NB4 (cell line): Measurements from ENCODE around the gene PDCD1.

Source experiments
- DNase-seq: peaks from one replicate; pipeline ENCODE4 v3.0.0; 2010; ENCODE audit warnings: low read depth
- H3K4me3 ChIP-seq: one replicate; pipeline ENCODE4 v1.5.1; 2011; ENCODE audit warnings: mild to moderate bottlenecking, low read depth, low read length, moderate library complexity
- CTCF ChIP-seq: IDR thresholded peaks from one replicate; pipeline ENCODE4 v1.5.1; 2012; ENCODE audit warnings: low read depth, low read length
- MYC ChIP-seq: IDR thresholded peaks from 2 replicates; pipeline ENCODE4 v1.6.1; 2011; ENCODE audit warnings: low read depth, low read length
- POLR2A ChIP-seq: IDR thresholded peaks from 2 replicates; pipeline ENCODE4 v1.6.1; 2011; ENCODE audit warnings: mild to moderate bottlenecking; ENCODE audit not compliant: insufficient read length; ENCODE audit errors: extremely low read depth
- TF ChIP-seq, protein P1 (sequence below): IDR thresholded peaks from 2 replicates; pipeline ENCODE4 v1.6.1; 2011; ENCODE audit warnings: low read depth, low read length

The PDCD1 gene

DNA sequence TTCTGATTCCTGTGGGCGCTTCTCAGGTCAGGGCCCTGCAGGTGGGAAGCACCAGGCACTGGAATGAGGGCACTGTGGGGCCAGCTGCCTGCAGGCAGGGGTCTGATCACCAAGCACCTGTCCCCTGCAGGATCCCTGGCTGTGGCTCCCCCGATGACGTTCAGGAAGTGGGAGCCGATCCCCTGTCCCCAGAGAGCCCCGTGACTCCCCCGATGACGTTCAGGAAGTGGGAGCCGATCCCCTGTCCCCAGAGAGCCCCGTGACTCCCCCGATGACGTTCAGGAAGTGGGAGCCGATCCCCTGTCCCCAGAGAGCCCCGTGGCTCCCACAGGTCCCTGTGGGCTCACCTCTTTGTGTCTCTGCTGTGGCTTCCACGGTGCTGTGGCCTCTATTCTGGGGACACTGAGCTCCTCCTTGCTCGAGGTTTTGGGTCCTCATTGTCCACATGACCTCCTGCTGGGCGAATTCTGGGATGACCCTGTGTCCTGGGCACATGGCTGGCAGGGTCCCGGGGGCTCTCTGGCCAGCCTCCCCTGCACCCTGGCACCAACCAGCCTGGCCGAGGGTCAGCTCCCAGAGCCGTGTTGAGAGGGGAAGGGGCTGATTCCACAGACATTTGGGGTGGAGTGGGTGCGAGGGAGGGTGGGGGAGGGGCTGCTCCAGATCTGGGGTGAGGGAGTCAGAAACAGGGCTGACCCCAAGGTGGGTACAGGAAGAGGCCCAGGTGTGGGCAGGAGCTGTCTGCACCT lies 44.9 kb downstream of the PDCD1 start:
- TF ChIP-seq POLR2A, result no peak
- TF ChIP-seq MYC, result no peak
- TF ChIP-seq, protein P1, sequence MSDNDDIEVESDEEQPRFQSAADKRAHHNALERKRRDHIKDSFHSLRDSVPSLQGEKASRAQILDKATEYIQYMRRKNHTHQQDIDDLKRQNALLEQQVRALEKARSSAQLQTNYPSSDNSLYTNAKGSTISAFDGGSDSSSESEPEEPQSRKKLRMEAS, result no peak
- TF ChIP-seq CTCF, result no peak
- H3K4me3 ChIP-seq, result no peak overlapping the region
- peak; percentile 54 for DNase-seq

DNA sequence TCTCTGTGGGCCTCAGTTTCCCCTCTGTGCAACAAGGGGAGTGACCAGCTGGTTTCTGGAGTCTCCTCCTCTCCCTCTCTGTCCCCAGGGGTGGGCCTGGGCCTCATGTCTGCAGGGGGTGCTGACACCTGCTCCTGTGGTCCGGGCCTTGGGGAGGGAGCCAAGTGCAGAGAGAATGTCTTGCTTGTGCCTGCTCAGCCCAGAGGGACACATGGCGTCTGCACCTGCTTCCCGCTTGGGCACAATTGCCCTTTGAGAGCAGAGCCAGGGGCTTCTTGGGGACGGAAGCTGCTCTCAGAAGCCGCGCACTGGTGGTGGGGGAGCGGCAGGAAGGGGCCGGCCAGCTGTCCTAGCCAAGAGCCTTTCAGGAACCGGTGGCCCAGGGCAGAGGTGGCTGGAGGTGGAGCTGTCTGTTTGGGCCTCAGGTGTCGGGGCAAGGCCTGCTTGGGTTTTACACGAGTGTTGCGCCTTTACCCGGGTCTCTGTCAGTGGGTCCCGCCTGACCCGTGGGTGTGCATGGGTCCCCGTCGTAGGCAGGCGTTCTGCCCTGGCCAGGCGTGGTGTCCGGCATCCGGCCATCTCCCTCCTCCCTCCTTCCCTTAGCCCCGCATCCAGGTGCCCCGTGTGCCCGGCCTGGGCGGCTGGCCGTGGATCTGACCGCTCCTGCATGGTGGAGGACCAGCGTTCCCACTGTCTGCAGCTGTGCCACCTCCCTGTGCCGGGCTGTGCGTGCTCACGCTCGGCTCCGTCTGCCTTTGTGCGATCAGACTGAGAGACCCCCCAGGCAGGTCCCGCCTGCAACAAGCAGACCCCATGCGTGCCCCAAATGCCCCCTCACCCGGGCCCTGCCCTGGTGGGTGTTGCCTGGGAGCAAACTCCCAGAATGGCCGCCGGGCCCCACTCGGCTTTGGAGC lies 45.7 kb downstream of the PDCD1 start:
- no peak overlapping the region for H3K4me3 ChIP-seq
- TF ChIP-seq POLR2A (no peak), MYC (no peak), CTCF (no peak)
- TF ChIP-seq, protein P1, result no peak
- peak; percentile 15 for DNase-seq

GRCh38 chr2:241811952-241812729 lies 46.6 kb downstream of the PDCD1 start:
- H3K4me3 ChIP-seq, result no peak overlapping the region
- DNase-seq, result peak; percentile 2
- no peak for TF ChIP-seq MYC
- TF ChIP-seq, protein P1, result no peak
- TF ChIP-seq CTCF, result no peak
- no peak for TF ChIP-seq POLR2A

DNA sequence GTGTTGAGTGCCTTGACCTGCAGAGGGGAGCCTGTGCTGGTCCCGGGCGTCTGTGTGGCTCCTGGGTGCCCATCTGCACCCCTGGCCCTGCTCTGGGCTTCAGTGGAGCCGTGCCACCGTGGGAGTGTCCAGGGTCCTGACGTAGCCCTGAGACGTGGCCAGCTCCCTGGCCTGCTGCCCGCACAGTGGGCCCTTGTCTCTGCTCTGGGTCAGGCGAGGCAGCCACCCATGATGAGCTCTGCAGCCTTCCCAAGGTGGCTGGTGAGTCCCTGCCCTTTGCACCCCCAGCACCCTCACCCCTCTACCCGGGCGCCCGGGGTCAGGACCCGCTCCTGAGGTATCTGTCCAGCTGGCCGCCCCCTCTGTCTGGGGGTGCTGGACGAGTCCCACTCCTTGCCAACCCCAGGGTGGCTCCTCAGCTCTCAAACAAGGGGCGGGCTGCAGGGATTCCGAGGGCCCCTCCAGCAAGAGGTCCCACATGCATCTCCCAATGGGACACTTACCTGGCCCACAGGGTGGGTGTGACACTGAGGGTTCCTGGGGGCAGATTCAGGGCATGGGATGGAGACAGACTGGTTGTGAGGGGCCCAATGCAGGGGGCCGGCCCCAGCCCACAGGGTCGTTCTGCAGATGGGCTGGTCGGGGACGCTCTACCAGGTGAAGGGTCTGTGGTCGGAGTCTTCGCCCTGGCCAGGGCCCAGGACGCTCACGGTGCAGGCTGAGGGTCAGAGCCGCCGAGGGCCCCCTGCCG lies 47.3 kb downstream of the PDCD1 start:
- no peak for DNase-seq
- TF ChIP-seq MYC (no peak), CTCF (no peak), POLR2A (no peak)
- TF ChIP-seq, protein P1, result no peak
- no peak overlapping the region for H3K4me3 ChIP-seq
